GM12873 (cell line): Measurements from ENCODE around the gene PANX1.

ENCODE experiments used
- TF ChIP-seq, protein P1 (sequence below): IDR thresholded peaks from 2 replicates; pipeline ENCODE4 v1.5.1; 2012; ENCODE audit warnings: low read depth, mild to moderate bottlenecking, moderate library complexity, low read length, control low read depth; ENCODE audit not compliant: insufficient read depth; ENCODE audit errors: missing control alignments

PANX1 gene

DNA sequence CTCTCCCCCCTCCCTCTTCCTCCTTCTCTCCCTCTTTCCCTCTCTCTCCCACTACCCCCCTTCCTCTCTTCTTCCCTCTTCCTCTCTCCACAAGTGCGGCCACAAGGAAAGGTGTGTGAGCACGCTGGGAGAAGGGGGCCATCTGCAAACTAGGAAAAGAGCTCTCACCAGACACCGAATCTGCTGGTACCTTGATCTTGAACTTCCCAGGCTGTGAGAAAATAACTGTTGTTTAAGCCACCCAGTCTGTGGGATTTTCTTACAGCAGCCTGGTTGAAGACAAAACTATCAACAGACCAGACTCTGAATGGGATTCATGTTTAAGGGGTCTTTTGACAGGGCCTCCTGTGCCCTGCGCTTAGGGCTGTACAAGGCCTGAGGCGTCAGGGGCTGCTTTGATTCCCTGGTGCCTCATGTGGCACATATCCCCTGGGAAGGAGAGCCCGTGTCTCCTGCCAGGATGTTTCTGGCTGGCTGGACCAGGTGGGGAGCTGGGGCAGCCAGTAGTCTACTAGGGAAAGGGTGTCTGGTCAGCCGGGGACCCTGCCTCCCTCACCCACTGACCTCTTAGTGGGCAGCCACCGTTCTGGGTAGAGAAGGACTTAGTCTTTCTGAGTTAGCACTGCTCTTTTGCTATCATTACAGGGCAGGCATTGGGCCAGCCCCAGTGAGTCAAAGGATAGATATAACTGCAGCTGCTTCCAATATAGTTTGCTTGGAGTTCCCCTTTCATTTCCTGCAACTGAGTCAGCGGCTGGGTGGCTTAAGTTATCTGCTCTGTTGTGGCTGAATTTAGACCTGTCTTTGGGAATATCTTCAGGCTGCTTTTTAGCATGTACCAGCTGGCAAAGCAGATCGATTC lies 6.2 kb downstream of the PANX1 start:
- TF ChIP-seq, protein P1, sequence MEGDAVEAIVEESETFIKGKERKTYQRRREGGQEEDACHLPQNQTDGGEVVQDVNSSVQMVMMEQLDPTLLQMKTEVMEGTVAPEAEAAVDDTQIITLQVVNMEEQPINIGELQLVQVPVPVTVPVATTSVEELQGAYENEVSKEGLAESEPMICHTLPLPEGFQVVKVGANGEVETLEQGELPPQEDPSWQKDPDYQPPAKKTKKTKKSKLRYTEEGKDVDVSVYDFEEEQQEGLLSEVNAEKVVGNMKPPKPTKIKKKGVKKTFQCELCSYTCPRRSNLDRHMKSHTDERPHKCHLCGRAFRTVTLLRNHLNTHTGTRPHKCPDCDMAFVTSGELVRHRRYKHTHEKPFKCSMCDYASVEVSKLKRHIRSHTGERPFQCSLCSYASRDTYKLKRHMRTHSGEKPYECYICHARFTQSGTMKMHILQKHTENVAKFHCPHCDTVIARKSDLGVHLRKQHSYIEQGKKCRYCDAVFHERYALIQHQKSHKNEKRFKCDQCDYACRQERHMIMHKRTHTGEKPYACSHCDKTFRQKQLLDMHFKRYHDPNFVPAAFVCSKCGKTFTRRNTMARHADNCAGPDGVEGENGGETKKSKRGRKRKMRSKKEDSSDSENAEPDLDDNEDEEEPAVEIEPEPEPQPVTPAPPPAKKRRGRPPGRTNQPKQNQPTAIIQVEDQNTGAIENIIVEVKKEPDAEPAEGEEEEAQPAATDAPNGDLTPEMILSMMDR: no peak

DNA sequence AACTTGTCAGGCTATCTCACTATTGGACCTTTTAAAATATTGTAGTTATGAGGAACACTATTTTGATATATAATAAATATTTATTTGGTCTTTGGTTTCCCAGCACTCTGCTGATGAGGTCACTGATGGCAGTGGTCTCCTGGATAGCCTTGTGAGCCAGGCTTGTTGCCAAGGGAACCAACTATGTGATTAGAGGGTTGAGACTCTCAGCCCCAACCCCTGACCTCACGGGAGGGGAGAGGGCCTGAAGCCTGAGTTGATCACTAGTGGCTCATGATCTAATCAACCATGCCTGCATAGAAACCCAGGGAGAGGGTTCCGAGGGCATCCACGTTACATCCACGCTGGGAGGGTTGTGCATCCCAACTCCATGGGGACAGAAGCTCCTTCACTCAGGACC lies 10.8 kb downstream of the PANX1 start:
- TF ChIP-seq, protein P1: no peak

DNA sequence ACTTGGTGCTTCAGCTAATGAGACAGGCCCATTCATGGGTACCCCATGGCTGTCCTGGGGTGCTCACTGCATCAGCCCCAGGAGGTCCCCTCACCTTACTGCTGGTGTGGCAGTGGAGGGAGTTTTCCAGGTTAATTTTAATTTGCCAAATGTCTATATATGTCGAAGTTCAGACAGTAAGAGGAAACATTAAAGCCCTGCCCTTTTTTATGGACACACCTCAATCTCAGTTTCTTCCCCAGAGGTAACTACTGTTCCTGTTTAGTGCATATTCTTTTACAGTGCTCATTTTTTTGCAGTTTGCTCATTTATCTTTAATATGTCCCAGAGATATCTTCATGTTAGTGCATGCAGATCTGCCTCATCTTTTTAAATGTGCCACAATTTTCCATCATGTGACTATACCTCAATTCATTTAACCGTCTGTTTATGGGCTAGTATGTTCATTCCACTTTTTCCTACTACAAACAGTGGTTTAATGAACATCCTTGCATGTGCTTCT lies 11.6 kb downstream of the PANX1 start:
- TF ChIP-seq, protein P1: no peak

DNA sequence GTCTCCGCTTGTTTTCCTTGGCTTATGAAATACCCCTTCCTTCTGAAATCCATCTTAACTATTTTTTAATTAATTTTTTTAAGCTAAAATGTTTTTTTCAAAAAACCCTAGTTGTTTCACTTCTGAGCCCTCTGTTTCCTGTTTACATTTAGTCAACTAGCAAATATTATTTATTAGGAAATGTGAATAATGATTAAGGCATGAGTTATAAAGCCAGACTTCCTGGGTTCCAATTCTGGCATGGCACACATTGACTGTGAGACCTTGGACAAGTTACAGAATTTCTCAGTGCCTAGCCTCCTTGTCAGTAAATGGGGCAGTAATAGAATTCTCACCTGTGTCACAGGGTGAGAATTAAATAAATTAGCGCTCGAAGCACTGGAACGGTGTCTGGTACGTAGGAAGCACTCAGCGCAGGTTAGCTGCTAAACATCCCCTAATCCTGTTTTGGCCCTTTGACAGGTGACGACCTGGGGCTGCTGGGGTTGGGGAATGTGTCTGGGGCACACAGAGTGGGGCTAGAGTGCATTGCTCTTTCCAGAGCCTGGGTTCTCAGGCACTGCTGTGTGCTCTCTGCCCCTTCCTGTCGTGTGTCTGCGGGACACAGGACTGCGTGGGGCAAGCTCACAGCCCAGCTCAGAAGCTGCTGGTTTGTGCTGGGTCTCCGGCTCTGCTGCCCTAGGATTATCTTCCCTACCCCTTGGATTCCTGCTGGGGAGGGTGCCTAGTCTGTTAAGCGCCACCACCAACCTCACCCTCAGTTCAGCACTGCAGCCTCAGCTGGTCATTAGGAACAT lies 13.1 kb downstream of the PANX1 start:
- TF ChIP-seq, protein P1: no peak

DNA sequence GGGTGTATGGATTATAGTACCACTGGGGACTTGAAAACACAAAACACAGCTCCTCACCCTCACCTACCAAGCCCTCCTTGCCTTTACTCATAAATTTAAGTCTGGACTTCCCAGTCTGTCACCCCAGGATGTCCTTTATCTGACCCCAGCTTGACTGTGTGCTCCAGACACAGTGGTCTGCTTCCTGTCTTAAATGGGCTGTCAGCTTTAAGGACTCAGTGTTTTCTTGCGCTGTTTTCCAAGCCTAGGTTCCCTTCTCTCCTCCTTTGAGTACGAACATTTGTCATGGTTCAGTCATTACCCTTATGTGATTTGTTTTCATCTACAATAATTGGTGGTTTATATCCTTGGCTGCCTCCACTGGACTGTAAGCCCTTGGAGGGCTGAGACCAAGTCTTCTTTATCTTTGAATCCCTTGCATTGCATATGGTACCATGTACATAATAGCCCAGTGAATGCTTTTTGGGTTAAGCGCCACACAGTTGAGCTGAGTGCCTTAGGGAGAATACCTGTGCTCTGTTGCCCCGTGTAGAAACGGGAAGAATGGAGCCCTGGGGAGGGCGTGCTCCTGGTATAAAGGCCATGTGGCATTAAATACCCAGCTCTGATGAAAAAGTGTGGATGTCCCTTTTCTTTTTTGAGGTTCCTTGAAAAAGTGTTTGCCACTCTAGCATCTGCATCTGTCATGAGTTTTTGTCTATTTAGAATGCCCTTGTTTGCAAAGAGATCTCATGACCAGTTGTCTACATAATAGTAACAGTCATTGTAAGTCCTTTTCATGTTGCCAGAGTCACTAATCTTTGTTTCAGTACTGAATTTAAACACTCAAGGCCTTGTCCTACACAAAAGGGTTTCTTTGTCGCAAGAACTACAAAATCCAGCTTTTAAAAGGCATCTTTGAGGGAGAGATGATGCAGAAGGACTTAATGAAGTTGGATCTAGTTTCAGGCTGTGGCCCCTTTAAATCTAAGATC lies 14.0 kb downstream of the PANX1 start:
- TF ChIP-seq, protein P1: no peak

DNA sequence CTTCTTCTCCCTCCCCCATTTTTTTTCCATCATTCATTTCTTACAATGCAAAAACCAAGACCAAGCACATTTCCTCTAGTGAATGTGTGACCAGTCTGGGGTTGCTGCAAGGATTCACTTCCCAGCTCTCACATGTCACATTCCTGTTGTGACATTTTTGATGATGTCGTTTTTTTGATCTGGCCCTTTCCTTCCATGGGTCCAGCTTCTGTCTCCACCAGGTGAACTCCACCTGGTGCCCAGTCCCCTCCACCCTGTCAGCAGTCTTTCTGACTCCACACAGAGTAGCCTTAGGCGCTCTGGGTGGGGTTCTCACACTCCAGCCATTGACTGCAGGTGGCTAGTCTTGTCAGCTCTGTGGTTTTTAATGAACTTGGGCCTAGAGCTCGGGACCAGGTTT lies 15.6 kb downstream of the PANX1 start:
- TF ChIP-seq, protein P1: no peak
